Epidermal melanocyte (primary cell): Measurements from ENCODE around the gene IFIT1.
"Not testable (repeated sequence)": the region's sequence is repeated elsewhere in the genome, so short reads cannot be mapped to it uniquely, and the experiment has no call there.

ENCODE experiments used
- DNase-seq: peaks from one replicate; pipeline ENCODE4 v3.0.0; 2011; ENCODE audit warnings: low spot score; ENCODE audit not compliant: insufficient read length

The IFIT1 gene

DNA sequence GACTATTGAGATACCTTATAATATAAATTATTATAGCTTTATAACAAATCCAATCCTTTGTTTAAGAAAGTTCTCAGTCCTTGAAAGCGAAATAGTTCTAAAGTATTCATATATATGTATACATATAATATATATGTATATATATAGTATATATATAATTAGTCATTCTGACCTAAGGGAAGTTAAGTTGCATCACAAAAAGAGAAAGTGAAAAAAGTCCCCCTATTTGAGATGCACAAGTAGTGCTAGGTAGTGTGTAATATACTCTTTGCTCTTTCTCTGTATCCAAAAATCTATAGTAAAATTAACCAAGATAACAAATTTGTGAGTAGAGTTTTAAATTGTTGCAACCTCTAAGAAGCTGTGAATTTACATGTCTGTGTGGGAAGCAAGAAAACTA, 27.9 kb upstream of the IFIT1 start:
- DNase-seq: no peak

GRCh38 chr10:89367529-89367928, 24.9 kb upstream of the IFIT1 start:
- no peak for DNase-seq

- no peak for DNase-seq
Measured at GRCh38 chr10:89368129-89368528, 24.3 kb upstream of the IFIT1 start.

DNA sequence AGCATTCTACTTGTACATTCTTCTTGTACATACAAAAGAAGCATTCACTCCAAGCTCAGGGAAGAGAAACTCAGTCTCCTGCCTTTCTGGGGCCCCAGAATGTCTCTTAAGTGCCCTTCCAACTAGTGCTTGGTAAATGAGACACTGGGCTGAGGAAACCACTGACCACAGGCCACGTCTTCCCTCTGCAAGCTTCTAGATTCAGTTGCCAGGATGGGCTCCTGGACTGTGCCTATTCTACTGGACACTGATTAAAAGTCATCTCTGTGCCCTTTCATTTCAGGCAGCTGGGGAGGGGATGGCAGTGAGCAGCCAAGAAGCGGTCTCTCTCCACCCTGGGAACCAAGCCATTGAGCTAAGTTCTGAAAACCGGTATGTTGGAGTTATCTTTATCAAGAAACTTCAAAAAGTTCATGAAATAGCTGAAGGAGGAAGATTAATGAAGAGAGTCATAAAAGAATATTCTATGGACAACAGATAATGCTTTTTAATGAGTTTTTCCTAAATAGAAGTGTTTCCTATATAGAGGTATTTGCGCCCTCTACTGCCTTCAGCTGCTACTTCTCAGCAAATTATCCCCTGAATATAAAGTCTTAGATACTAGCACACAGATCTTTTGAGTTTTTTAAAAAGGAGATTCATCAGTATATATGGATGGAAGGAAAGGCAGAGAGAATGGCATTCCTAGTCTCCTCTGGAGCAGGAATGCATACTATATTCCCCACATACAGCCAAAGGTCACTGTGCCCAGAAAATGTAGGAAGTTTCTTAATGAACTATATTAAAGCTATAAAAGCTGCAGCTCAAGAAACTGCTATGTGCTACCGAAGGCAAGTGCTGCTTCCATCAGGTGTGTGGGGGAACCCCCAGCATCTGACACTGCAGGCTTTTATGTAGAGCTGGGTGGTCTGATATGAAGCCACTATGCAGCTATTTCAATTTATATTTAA, 23.0 kb upstream of the IFIT1 start:
- DNase-seq: peak; percentile 28

DNA sequence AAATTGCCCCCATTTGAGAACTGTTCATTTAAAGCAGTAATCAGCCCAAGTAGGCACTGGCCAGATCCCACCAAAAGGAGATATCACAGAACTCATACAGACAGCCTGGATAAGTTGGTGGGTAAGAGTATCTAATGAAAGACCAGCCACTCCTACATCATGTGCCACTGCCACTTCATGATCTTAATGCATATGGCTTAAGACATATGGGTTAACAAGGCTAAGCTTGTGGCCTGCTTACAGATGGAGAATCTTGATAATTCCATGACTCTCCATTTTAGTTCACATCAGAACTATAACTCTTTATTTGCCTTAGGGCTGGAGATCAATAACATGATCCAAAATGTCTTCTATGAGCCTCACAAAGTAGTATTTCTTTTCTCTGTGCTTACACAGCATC, 21.3 kb upstream of the IFIT1 start:
- no peak for DNase-seq

DNA sequence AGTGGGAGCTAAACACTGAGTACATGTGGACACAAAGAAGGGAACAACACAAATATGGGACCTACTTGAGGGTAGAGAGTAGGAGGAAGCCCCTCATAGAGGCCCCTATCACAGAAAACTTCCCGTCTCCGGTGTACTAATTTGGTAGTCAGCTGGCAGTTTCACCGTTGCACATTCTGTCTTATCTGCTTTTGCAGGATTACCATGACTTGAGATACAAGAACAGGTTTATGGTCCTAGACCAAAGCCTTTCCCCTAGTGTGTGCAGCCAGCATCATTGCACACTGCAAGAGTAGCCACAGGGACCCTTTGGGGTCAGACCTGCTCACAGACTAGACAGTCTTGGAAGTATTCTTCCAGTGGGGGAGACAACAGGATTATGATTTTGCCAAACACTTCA, 20.4 kb upstream of the IFIT1 start:
- no peak for DNase-seq

- peak; percentile 52 for DNase-seq
Measured at GRCh38 chr10:89373916-89374711, 18.3 kb upstream of the IFIT1 start.

- DNase-seq: no peak
Measured at GRCh38 chr10:89374713-89375141, 17.7 kb upstream of the IFIT1 start.

GRCh38 chr10:89377705-89378637, 14.5 kb upstream of the IFIT1 start, which contains the start of gene IFIT1B:
TSS of gene IFIT1B (plus strand) at chr10:89378056. CDS start at chr10:89378136, 80 bp downstream.
- no peak for DNase-seq

DNA sequence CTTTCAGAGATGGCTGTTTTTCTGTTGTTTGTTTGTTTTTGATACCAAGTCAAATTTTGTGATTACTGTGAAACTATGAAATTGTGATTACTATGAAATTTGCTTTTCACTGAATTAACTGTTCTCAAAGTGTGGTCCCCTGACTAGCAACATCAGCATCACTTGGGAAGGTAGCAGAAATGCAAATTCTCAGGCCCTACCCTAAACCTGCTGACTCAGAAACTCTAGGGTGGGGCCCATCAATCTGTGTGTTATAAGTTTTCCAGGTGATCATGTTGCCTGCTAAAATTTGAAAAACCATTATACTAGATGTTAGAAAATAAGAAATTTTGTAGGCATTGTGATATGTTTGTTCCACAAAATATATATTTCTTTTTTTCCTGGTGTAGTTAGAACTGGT, 13.3 kb upstream of the IFIT1 start:
- no peak for DNase-seq

DNA sequence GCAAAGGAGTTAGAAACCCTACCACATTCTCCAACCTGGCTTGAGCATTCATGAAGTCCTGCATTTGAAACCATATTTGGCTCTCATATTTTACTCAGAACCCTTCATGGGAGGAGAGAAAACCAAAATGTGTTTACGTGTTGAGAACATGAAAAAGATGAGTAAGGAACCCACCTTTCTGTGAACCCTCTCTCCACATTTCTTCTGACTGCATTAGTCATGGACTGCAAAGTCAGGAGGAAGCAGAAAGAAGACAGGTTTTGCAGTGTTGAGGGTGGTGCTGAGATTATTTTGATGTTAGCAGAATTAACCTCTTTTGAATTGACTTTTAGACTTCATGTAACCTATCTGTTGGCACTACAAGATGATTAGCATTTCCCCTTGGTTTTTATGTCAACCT, 9.7 kb upstream of the IFIT1 start:
- DNase-seq: no peak

DNA sequence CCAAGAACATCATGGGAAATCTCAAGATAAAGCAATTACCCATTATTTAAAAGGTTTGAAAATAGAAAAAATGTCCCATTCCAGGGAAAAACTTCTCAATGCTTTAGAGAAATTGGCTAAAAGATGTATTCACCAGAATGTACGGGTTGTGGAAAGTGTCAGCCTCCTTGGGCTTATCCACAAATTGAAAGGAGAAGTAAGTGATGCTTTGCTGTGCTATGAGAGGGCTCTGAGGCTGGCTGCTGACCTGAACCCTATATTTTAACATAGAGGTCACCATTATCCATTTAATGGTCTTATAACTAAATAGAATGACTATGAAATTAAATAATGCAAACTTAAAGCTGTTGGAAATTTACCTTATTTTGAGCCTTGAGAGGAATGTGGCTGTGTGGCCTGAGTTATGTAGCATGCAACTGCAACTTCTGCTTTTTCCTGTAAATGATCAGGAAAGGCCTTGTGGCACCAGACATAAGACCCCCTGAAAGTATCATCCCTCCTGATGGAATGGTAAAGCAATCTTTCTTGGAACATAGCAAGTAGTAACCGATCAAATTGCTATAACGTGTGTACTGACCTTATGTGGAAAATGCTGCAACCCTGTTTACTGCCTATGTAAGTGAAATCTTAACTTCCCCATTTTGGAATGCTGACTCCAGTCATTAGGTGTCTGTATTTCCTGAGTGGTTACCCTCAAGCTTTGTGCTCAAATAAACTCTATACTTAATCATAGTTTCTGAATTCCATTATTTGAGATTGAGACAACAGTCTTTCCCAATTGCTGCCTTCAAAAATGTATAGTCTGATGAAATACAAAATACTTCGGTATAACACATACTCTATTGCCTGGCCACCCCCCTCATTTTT, 7.7 kb upstream of the IFIT1 start:
- DNase-seq: no peak

- no peak for DNase-seq
Measured at GRCh38 chr10:89388806-89389205, 3.6 kb upstream of the IFIT1 start.

- no peak for DNase-seq
Measured at GRCh38 chr10:89389254-89389653, 3.2 kb upstream of the IFIT1 start.

DNA sequence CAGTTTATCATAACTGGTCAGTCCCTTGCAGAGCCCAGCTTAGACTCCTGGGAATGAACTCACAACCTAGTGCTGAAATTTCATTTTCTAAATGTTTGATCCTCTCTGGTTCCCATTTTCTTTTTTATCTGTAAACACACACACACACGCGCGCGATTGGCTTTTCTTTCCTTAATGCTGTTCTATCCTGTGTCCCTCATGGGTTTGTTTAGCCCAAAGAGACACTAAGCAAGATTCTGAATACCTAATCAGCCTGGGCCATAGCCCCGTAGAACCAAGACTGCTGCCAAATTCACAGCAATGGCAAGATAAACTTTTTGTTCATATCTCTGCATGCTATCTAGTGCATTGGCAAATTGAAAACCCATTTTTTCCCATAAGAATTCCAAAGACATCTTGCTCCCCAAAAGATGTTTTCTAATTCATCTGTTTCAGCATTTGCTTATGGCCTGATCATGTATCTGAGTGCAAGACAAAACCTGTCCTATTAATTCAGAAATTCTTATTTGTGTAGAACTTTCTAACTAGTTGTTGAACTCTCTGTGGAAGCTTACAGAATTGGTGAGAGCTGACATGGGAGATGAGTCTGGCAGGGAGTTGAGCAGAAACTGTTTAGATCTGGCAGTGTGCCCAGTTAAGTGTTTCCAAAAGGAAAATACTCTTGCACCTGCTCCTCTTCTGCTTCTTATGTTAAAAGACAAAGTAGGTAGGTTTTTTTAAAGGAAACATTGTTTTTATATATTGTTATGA, 1.8 kb upstream of the IFIT1 start:
- no peak for DNase-seq

DNA sequence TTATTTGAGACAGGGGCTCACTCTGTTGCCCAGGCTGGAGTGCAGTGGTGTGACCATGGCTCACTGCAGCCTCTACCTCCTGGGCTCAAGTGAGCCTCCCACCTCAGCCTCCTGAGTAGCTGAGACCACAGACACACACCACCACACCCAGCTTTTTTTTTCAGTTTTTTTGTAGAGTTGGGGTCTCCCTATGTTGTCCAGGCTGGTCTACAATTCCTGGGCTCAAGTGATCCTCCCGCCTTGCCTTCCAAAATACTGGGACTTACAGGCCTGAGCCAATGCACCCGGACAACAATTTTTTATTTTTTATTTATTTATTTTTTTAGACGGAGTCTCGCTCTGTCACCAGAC, 1.2 kb upstream of the IFIT1 start:
- DNase-seq: not testable (repeated sequence)

DNA sequence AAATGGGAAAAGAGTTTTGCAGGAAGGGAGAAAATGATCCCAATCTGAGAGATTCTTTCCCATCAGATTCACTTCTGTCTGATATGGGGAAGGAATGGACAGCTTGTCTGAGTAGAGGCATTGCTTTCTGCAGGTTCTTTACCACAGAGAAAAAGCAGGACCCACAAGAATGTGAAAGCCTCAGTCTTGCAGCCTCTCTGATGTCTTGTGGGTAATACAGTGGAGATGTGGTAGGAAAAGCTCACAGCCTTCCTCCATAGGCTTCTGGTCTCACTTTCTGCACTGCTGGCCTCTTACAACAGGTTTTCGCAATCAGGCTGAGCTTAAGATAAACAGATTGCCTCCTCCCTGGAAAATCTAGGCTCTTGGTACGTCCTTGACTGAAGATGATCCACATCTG, 551 bp downstream of the IFIT1 start:
- peak; percentile 18 for DNase-seq

DNA sequence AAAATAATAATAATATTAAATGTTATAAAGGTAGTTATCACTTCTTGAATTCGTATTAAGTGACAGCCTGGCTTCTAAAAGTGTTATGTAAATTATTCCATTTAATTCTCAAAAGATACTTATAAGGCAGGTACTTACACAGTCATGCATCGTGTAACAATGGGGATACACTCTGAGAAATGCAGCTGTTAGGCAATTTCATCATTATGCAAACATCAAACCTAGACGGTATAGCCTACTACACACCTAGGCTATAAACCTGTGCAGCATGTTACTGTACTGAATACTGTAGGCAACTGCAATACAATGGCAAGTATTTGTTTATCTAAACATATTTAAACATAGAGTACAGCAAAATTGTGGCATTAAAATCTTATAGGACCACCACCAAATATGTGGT, 1.5 kb downstream of the IFIT1 start:
- DNase-seq: no peak

GRCh38 chr10:89395141-89395540, 2.7 kb downstream of the IFIT1 start:
- no peak for DNase-seq
